SK-N-SH treated with all-trans-retinoic acid at 6 μM for 48 hours (cell line): ENCODE data around the gene PRPF8.

ENCODE experiments used
- CREB5 ChIP-seq: fragments of 250-450 bp; sonication (Bioruptor Pico); IDR thresholded peaks from 2 replicates; pipeline ENCODE4 v1.5.1; 2020; ENCODE audit warnings: low read depth, mild to moderate bottlenecking, moderate library complexity
- POU6F1 ChIP-seq: fragments of 250-450 bp; sonication (Bioruptor Pico); IDR thresholded peaks from 2 replicates; pipeline ENCODE4 v1.8.0; 2021; ENCODE audit warnings: low read depth, mild to moderate bottlenecking, moderate library complexity, borderline replicate concordance
- TSHZ2 ChIP-seq: fragments of 250-450 bp; sonication (Bioruptor Pico); IDR thresholded peaks from 2 replicates; pipeline ENCODE4 v1.5.0; 2020; ENCODE audit warnings: mild to moderate bottlenecking, moderate library complexity
- ZC3H10 ChIP-seq: fragments of 250-450 bp; sonication (Bioruptor Pico); IDR thresholded peaks from 2 replicates; pipeline ENCODE4 v1.5.1; 2021; ENCODE audit warnings: mild to moderate bottlenecking, moderate library complexity
- ZFP30 ChIP-seq: fragments of 450-650 bp; formaldehyde crosslinking; IDR thresholded peaks from 2 replicates; pipeline ENCODE4 v1.5.0; 2022; ENCODE audit warnings: mild to moderate bottlenecking, moderate library complexity
- ZNF70 ChIP-seq: fragments of 450-650 bp; formaldehyde crosslinking; IDR thresholded peaks from 2 replicates; pipeline ENCODE4 v1.5.0; 2020; ENCODE audit warnings: mild to moderate bottlenecking, moderate library complexity

GRCh38 chr17:1684378-1685189 is at the start of gene PRPF8:
- no peak for TF ChIP-seq ZC3H10 (CRISPR knock-in tag)
- TF ChIP-seq ZFP30, result no peak
- TF ChIP-seq POU6F1 (CRISPR knock-in tag), result no peak
- no peak for TF ChIP-seq ZNF70 (CRISPR knock-in tag)
- TF ChIP-seq CREB5 (CRISPR knock-in tag), result no peak
- no peak for TF ChIP-seq TSHZ2 (CRISPR knock-in tag)
